Small intestine (tissue), 7 donors: Measurements from ENCODE around the gene PRSS38. TPM values are rescaled to one million over a fixed set of nuclear protein-coding genes. Genes with fewer than 3 reads are reported as not detected.

ENCODE experiments used
- DNase-seq, 2 donors: peaks; one replicate each; pipeline versions ENCODE4 v3.0.0 to v3.0.0-alpha.2; 2013
- FAIRE-seq: peaks from 2 replicates; lab custom pipeline; 2012; peaks lifted over from hg19 to GRCh38; lab: Jason Lieb, UNC
- H3K27ac ChIP-seq, 3 donors: one replicate each; pipeline ENCODE4 v1.5.1; 2013; ENCODE audit warnings: low read length in 2 of 3, mild to moderate bottlenecking in 2 of 3, control low read depth in 1 of 3, inconsistent platforms in 1 of 3, low read depth in 1 of 3, moderate library complexity in 1 of 3
- H3K27me3 ChIP-seq, 3 donors: one replicate each; pipeline ENCODE4 v1.6.1; 2013; ENCODE audit warnings: low read length in 3 of 3, inconsistent platforms in 1 of 3; ENCODE audit not compliant: control insufficient read depth in 3 of 3, insufficient read depth in 3 of 3
- H3K36me3 ChIP-seq, 3 donors: one replicate each; pipeline ENCODE4 v1.6.1; 2013; ENCODE audit warnings: low read length in 3 of 3, inconsistent platforms in 1 of 3, low read depth in 1 of 3, mild to moderate bottlenecking in 1 of 3, moderate library complexity in 1 of 3; ENCODE audit not compliant: control insufficient read depth in 3 of 3, insufficient read depth in 2 of 3
- H3K4me1 ChIP-seq, 3 donors: one replicate each; pipeline ENCODE4 v1.6.1; 2013; ENCODE audit warnings: low read length in 2 of 3, inconsistent platforms in 1 of 3, low read depth in 1 of 3, mild to moderate bottlenecking in 1 of 3, moderate library complexity in 1 of 3; ENCODE audit not compliant: control insufficient read depth in 3 of 3, insufficient read depth in 2 of 3
- H3K4me3 ChIP-seq, 3 donors: one replicate each; pipeline ENCODE4 v1.5.1; 2013; ENCODE audit warnings: low read length in 3 of 3, control low read depth in 1 of 3, inconsistent platforms in 1 of 3, low read depth in 1 of 3, mild to moderate bottlenecking in 1 of 3, moderate library complexity in 1 of 3
- H3K9me3 ChIP-seq, 2 donors: one replicate each; pipeline ENCODE4 v1.6.1; 2013; ENCODE audit warnings: low read depth in 1 of 2, low read length in 1 of 2; ENCODE audit not compliant: control insufficient read depth in 2 of 2, insufficient read depth in 1 of 2
- whole genome bisulfite sequencing, 3 donors: extraction: QIAGEN DNeasy Blood & Tissue Kit; methylation state at CpG; one replicate each; pipeline ENCODE4 v1.1.7; 2013; 5-methylcytosine and 5-hydroxymethylcytosine counted together
- polyA plus RNA-seq, 4 donors: library from polyadenylated mRNA; stranded (reverse) in 3 of 4; unstranded in 1 of 4; fragments of 200-250 nt in 3 of 4; fragments of 120-200 nt in 1 of 4; gene quantifications; one replicate each; pipeline versions ENCODE4 v1.2.1 to v1.2.3, GENCODE V29; 2013
- donor health status: healthy with polysubstance abuse.
- donor health status: control.
- donor health status: control.
- donor health status: Bipolar disorder and iron deficiency.
- donor health status: healthy.

Gene PRSS38
- polyA plus RNA-seq, 4 donors = not detected

- WGBS, 3 donors = 49 to 59% (median 51%) methylated on average over 6 to 11 of the region's 11 CpGs
- no peak for DNase-seq
- FAIRE-seq = no peak
Measured at GRCh38 chr1:227794817-227795192, 20.7 kb upstream of the PRSS38 start.

DNA sequence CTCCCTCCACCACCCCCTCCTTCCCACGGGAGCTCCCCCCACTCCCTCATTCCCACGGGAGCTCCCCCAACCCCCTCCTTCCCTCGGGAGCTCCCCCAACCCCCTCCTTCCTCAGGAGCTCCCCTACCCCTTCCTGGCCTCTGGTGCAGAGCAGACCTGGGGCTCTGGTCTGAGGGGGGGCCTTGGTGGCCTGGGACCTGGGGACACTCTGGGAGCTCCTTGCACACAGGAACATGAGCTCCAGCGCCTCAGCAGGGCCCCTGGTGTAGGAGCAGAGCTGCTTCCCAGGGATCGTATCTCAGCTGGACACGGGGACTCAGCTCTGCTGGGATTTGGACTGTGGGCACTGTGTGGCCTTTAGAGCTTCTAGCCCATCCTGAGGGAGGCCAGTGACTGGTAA is 19.7 kb upstream of the PRSS38 start:
- Histone ChIP-seq H3K4me1 (no peaks in the 10 kb centered on the region), H3K27me3 (peaks cover 0 to 4% (median 3%) of the 10 kb centered on the region in 3 donors), H3K4me3 (no peak overlapping the region), H3K36me3 (no peaks in the 10 kb centered on the region), H3K9me3 (no peaks in the 10 kb centered on the region), H3K27ac (no peak overlapping the region)
- no peak for FAIRE-seq
- WGBS, 3 donors = 48 to 58% (median 53%) methylated on average over 4 to 6 of the region's 6 CpGs
- no peak for DNase-seq

More at GRCh38 chr1:227794817-227795192, 20.7 kb upstream of the PRSS38 start:
- Histone ChIP-seq H3K36me3 (no peaks in the 10 kb centered on the region), H3K4me3 (no peak overlapping the region), H3K27ac (no peak overlapping the region), H3K4me1 (no peaks in the 10 kb centered on the region), H3K27me3 (peaks cover 0 to 4% (median 3%) of the 10 kb centered on the region in 3 donors), H3K9me3 (no peaks in the 10 kb centered on the region)

GRCh38 chr1:227796359-227796915 is 19.0 kb upstream of the PRSS38 start:
- H3K36me3 ChIP-seq = no peaks in the 10 kb centered on the region
- DNase-seq = no peak
- no peak overlapping the region for H3K4me3 ChIP-seq
- H3K27me3 ChIP-seq = peaks cover 0 to 4% (median 3%) of the 10 kb centered on the region in 3 donors
- H3K9me3 ChIP-seq = no peaks in the 10 kb centered on the region
- H3K4me1 ChIP-seq = no peaks in the 10 kb centered on the region
- FAIRE-seq = no peak
- WGBS, 3 donors = 76 to 84% (median 78%) methylated on average over 5 of the region's 5 CpGs
- no peak overlapping the region for H3K27ac ChIP-seq

DNA sequence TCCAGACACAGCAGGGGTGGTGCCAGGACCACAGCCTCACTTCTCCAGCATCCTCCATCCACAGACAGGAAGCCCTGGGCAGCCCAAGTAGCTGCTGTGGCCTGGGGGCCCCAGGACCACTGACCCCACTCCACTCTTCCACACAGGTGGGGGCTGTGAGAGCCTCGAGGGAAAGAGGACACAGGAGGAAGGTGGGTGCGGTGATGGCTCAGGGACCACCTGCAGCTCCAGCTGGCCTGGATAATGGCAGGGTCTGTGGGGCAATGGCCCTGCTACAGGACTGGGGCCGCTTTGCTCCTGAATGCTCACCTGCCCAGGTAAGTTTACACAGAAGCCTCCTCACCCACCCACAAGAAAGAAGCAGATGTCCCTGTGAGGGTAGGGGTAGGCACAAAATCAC is 18.3 kb upstream of the PRSS38 start:
- Histone ChIP-seq H3K9me3 (no peaks in the 10 kb centered on the region), H3K27ac (no peak overlapping the region), H3K4me1 (no peaks in the 10 kb centered on the region), H3K4me3 (no peak overlapping the region), H3K36me3 (no peaks in the 10 kb centered on the region), H3K27me3 (peaks cover 0 to 4% (median 3%) of the 10 kb centered on the region in 3 donors)
- FAIRE-seq (no peak), DNase-seq (no peak)
- 78 to 89% (median 83%) methylated on average over 3 of the region's 3 CpGs for WGBS, 3 donors

DNA sequence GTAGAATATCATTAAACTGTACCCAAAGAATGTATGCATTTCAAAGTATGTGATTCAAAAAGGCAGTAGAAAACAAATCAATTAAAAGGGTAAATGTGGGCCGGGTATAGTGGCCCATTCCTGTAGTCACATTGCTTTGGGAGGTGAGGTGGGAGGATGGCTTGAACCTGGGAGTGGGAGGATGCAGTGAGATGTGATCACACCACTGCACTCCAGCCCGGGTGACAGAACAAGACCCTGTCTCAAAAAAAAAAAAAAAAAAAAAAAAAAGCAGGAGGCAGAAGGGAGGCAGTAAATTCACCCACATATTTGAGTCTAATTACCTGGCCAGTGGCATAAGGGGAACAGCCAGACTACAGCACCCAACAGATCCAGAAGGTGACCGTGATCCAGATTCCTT is 17.9 kb upstream of the PRSS38 start:
- H3K4me1 ChIP-seq = no peaks in the 10 kb centered on the region
- H3K27ac ChIP-seq = no peak overlapping the region
- no peaks in the 10 kb centered on the region for H3K9me3 ChIP-seq
- no peak for DNase-seq
- H3K36me3 ChIP-seq = no peaks in the 10 kb centered on the region
- no peak for FAIRE-seq
- WGBS, 3 donors = 77 to 89% (median 83%) methylated on average over 3 of the region's 3 CpGs
- H3K27me3 ChIP-seq = peaks cover 0 to 4% (median 3%) of the 10 kb centered on the region in 3 donors
- H3K4me3 ChIP-seq = no peak overlapping the region

DNA sequence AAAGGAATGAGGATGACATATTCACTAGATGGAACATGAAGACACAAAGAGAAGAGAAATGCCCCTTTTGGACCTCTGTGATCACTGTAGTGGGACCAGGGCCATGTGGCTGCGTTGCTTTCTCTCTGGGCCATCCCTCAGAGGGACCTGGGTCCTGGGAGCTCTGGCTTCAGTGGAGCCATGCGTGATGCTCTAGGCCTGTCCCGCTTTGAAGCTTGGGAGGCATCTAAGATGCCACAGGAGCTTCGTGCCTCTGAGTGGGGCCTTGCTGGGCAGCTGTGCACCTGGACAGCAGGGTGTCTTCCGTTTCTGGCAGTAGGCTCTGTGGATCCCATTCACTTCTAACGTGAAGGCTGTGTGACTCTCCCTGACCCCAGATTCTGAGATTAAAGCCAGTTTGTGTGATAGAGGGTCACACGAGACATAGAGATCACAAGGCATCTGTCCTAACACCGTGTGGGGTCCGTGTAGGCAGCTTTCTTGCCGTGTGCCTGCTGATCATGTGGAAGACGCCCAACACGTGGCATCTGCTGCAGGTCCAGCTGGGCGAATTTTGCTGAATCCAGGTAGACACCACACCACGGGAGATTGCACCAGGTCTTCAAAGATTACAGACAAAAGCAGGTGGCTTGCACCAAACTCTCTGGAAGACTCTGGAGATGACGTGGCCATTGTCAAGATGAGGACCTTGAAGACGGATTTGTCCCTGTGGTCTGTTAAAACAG is 17.2 kb upstream of the PRSS38 start:
- Histone ChIP-seq H3K36me3 (no peaks in the 10 kb centered on the region), H3K9me3 (no peaks in the 10 kb centered on the region), H3K27ac (no peak overlapping the region), H3K4me1 (no peaks in the 10 kb centered on the region), H3K27me3 (peaks cover 0 to 4% (median 3%) of the 10 kb centered on the region in 3 donors), H3K4me3 (no peak overlapping the region)
- FAIRE-seq = no peak
- no peak for DNase-seq
- WGBS, 3 donors = 72 to 81% (median 76%) methylated on average over 16 of the region's 16 CpGs

GRCh38 chr1:227799756-227800155 is 15.7 kb upstream of the PRSS38 start:
- WGBS, 3 donors = 65 to 72% (median 72%) methylated on average over 1 of the region's 1 CpG
- Histone ChIP-seq H3K4me1 (no peaks in the 10 kb centered on the region), H3K9me3 (no peaks in the 10 kb centered on the region), H3K27ac (no peak overlapping the region), H3K27me3 (peaks cover 0 to 4% (median 3%) of the 10 kb centered on the region in 3 donors), H3K36me3 (no peaks in the 10 kb centered on the region), H3K4me3 (no peak overlapping the region)
- FAIRE-seq (no peak), DNase-seq (no peak)

- Histone ChIP-seq H3K4me1 (no peaks in the 10 kb centered on the region), H3K27me3 (peaks cover under 1 to 3% (median 2%) of the 10 kb centered on the region in 3 donors), H3K9me3 (peaks cover 0 to 4% of the 10 kb centered on the region in 2 donors), H3K27ac (no peak overlapping the region), H3K36me3 (no peaks in the 10 kb centered on the region), H3K4me3 (no peak overlapping the region)
- no peak for FAIRE-seq
- DNase-seq = no peak
Measured at GRCh38 chr1:227803933-227804332, 11.5 kb upstream of the PRSS38 start.
